ENCODE results near the gene KCNH4.
"Not testable (repeated sequence)": the region's sequence is repeated elsewhere in the genome, so short reads cannot be mapped to it uniquely, and the experiment has no call there.

- TF ChIP-seq CTCF (IDR thresholded peaks at IDR 0.05; ENCODE audit: low read depth, low read length, poor library complexity, severe bottlenecking); EZH2phosphoT487 (IDR thresholded peaks at IDR 0.05; ENCODE audit: borderline replicate concordance, low read length): not testable (repeated sequence)
Observed at GRCh38 chr17:42206153-42206612, 25.2 kb upstream of the KCNH4 start.

Measured in DOHH2 (cell line).